HG03039 (cell line): ENCODE data around the gene CHST11.
"Not testable (repeated sequence)": the region's sequence is repeated elsewhere in the genome, so short reads cannot be mapped to it uniquely, and the experiment has no call there.

Experiments used
- ATAC-seq: cut with Tn5 transposase; IDR thresholded peaks from one replicate; pipeline ENCODE4 v1.9.1; 2021; ENCODE audit warnings: mild to moderate bottlenecking, moderate library complexity; ENCODE audit not compliant: unreplicated experiment

CHST11 gene

DNA sequence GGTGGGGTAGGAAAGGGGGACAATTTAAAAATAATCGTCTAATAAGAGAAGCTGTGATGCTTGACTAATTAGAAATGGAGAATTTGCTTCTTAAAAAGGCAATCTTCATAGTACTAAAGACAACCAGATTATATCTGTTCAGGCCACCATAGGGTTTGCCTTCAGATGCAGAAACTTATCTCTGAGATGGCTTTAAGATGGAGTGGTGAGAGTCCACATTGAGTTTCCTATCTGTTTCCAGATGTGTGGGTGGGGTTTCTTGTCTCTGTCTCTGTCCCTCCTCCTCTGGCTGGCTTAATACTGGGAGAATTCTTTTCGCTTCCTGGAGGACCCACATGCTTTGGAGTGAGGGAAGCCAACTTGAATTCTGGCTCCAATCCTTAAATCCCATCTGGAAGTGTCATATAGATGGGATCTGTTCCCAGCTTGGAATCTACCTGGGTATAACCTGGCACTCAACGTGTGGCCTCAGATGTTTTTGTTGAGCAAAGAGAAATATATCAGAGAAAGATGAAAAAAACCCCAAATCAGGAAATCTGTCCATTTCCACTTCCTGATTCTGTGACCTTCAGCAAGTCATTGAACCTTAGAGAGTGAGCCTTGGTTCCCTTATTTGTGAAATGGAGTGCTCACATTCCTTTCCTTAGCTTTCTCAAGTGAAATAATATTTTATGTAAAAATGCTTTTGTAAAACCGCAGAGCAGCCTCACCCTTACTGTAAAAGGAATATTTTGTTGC, 66.4 kb downstream of the CHST11 start:
- ATAC-seq: no peak

DNA sequence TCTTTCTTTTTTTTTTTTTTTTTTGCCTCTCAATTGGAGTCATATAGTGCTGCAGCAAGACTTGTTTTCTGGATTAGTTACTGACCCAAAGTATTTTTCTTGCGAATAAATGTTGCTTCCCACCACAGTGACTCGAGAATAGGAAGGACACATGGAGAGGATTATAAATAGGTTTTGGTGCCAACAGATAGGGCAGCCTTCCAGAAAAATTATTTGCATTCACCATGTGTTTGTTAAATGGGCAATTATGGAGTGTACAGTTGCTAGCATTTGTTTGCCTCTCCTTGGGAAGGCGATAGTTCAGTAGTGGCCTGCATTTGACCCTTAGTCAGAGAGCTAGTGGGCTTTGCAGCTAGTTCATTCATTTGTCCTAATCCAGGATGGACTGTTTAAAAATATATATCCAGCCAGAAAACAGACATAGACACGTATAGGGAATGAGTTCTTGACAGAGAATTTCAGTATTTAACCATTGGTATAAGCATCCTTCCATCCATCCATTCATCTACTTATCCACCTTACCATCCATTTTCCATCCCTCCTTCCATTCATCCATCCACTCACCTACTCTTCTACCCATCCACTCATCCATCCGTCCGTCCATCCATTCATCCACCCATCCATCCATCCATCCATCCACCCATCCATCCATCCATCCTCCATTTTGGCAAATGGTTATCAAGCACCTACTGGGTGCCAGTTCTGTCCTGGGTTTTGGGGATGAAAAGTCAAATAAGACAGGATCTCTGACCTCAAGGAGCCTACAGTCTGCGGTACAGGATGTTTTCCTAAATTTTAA, 67.5 kb downstream of the CHST11 start:
- no peak for ATAC-seq

DNA sequence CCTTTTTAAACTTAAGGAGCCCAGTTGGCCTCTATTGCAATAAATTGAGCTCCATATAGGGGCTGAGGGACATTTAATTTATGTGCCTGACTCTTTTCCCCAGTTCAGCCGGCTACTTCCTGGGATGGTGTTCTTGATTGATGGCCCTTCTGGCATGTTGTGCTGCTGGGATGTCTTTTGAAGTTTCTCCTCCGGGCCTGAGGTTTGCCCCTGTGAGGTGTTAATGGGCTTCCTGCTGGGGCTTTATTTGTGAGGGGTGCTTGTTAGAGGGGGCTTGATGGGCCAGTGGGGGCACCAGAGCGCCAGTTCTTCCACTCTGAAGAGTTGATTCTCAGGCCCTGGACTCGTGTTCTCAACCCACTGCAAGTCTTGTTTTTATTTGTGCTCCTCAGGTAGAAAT, 69.6 kb downstream of the CHST11 start:
- ATAC-seq: no peak

DNA sequence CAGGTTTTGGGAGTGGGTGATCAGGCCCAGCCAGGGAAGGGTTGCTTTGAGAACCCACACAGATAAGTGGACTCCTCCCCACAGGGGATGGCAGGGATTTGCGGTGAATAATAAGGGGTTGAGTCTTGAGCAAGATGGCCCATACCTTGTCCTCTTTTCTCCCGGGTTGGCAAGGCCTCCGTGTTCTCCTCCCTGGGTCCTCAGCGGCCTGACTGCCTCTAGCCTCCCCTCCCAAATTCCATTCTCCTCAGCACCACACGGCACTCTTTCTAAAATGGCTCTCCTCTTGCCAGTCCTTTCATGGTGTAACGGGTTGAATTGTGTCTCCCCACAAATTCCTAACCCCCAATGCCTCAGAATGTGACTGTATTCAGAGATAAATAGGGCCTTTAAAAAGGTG, 70.0 kb downstream of the CHST11 start:
- no peak for ATAC-seq

DNA sequence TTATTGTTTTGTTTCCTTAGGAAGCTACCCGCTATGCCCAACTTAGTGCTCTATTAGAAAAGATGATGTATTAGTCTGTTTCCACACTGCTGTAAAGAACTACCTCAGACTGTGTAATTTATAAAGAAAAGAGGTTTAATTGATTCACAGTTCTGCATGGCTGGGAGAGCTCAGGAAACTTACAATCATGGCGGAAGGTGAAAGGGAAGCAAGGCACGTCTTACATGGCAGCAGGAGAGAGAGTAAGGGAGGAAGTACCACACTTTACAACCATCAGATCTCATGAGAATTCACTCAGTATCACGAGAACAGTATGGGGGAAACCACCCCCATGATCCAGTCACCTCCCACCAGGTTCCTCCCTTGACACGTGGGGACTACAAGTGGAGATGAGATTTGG, 70.9 kb downstream of the CHST11 start:
- not testable (repeated sequence) for ATAC-seq

DNA sequence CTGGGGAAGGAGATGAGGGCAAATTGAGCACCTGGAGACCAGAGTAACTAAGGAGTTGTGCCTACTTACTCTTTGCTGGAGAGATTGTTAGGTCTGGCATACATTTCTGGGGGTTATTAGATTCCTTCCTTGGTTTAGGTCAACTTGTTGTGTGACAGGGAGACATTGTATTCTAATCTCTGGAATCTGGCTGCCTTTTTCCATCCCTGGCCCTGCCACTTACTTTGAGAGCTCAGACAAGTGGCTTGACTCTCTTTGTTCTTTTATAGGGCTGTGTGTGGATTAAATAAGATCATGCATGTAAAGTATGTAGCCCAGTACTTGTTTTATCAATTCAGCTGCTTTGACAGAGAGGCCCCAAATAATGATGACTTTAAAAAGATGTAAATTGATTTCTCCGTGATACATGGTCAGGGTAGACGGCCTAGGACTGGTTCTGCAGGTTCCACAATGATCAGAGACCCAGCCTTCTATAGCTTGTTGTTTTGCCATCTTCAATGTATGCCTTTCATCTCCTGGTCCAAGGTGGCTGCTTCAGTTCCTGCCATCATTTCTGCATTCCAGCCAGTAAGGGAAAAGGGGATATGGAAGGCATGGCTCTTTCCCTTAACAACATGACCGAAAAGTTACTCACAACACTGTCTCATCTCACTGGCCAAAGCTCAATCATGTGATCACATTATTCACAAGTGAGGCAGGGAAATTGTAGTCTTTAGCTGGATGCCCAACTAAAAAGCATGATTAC, 72.6 kb downstream of the CHST11 start:
- ATAC-seq: no peak

DNA sequence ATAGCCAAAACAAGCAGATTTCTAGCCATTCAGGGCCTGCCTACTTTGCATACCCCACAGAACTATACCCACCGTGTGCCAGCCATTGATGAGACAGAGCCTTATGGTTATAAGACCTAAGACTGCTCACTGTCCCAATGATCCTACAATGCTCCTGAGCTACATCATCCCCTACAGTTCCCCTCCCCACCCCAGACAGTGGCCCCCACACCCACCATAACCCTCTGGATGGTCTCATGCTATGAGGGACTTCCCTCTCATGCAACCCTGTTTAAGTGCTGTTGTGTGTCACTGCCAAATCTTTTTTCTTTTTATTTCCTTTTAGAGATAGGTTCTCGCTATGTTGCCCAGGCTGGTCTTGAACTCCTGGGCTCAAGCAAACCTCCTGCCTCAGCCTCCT, 75.9 kb downstream of the CHST11 start:
- ATAC-seq: no peak

DNA sequence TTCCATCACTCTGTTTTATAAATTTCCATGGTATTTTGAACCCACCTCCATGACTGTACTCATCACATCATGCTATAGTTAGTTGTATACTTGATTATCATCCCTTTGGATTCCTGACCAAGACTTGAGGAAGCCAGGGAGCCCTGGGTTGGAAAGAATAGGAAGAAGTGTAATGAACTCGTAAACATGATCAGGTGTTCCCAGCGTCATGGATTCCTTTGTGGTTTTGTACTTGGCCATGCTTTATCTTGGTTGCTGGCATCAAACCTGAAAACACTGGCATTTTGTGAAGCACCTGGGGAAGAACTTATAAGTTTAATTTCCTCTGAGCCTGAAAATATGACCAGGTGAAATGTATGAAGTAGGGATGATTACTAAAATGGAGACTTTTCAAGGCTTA, 76.4 kb downstream of the CHST11 start:
- ATAC-seq: no peak

DNA sequence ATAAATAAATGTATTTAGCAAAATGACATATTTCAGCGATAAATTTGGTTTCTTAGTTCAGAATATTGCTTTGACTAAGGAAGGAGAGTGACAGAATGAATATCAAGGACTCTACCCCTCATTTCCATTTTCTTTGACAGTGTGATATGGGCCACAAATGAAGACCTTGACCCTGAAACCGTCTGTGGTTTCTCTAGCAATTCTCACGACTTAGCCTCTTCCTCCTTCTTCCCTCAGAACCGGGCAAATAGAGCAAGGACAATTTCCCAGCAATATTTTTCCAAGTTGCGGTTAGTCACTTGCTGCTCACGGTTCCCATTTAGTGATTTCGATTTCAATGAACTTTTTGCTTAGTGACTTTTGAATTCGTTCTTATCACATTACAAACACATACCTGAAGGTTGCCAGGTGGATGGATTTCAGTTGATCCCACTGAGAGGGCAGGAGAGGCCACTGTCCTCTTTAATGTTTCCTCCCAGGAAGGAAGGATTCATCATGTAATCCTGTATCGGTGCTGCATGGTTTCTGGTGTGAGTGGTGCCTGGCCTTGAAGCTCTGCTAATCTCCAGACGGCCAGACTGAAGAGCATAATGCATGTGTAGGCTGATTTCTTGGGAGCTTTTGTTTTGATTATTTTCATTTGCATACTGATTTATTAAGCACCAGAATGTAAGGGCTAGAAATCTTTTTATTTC, 77.6 kb downstream of the CHST11 start:
- ATAC-seq: no peak

DNA sequence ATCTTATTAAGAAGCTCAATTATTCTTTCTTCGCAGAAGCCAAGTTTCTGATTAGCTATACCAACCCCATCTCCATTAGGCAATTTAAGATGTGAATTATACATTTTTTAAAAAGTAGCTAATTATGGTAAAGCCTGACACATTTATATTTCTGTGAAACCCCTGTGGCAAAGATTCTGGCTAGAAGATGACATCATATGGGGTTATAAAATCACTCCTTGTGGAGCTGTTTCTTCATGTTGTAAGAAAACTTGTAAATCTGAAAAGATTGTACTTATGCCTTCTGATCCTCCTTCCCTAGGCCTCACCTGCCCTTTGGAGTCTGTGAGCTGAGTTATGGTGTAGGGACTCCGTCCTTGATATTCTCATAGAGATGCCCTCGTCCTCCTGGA, 78.1 kb downstream of the CHST11 start:
- no peak for ATAC-seq

DNA sequence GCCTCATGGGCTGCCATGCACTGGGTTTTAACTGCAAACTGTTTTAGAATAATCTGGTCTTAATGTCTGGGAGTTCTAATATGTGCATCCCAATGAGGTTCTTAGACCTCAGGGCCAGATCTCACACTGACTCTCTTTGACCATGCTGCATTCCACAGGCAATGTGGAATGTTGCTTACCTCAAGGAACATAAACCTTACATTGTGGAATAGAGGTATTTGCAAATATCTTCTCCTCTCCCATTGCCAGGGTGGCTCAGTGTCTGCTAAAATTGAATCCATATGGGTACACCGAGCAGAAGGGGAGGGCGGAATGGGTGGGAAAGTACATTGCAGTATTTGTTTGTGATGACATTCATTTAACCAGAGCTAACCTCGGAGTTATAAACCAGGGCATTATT, 78.6 kb downstream of the CHST11 start:
- ATAC-seq: no peak

DNA sequence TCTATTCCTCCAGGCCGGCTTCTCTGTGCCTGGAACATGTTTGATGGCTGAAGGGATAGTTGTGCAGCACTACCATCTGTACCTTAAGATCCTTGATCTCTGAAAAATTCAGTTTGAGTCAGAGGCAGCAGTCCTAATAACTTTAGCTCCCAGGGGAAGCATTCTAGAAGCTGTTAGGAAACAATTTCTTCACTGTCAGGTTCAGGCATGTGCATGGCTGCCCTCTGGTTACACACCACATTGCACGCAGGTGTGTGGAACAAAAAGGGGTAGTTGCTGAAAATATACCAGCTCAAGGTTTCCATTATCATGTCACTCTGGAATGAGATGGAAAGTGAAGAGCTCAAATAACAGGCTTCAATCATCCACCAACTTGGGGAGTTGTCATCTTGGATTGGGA, 80.1 kb downstream of the CHST11 start:
- no peak for ATAC-seq

DNA sequence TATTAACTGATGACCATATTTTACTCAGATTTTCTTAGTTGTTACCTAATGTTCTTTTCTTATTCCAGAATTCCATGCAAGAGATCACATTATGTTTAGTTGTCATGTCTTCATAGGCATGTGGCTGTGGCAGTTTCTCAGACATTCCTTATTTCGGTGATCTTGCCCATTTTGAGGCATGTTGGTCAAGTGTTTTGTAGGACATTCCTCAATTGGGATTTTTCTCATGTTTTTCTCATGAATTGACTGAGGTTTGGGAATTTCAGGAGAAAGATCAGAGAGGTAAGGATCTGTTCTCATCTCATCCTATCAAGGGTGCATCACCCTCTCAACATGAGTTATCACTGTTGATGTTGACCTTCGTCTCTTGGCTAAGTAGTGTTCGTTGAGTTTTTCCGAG, 81.3 kb downstream of the CHST11 start:
- no peak for ATAC-seq

DNA sequence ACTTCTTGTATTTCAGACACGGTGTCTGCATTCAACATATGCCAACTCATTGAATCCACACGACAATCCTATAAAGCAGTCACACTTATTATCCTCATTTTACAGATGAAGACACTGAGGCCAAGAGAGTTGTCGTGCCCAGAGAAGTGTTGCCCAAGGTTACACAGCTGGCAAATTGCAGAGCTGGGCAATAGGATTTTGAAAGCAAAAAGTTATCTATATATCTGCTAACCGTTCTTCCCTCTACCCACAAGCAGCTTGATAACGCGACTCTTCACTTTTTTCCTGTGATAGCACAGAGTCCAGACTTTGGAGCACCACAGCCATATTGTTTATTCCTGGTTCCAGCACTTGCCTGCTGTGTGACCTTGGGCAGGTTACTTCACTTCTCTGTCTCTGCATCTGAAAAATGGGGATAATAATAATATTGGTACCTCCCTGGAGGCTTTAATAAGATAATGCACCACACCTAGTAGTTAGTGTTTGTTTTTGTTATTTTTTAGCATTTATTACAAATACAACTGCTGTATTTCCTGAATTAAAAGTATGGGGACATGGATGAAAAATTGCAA, 82.2 kb downstream of the CHST11 start:
- ATAC-seq: no peak

DNA sequence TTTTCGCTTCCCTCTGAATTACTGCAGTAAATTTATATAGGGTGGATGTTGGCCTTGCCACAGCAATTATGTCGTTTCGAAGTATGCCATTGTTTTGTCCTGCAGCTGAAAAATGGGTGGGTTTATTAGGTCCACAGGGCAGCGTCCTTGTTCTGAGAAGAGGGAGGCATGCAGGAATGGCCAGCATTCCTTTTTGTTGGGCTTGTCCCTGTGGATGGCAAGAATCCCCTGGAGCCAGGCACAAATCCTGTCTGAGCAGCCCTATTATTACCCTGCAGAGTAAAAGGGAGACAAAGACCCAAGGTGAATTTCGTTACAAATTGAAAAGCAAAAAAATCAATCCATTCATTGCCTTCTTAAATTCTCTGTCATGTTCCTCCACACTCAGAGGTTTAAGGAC, 88.1 kb downstream of the CHST11 start:
- ATAC-seq: no peak

DNA sequence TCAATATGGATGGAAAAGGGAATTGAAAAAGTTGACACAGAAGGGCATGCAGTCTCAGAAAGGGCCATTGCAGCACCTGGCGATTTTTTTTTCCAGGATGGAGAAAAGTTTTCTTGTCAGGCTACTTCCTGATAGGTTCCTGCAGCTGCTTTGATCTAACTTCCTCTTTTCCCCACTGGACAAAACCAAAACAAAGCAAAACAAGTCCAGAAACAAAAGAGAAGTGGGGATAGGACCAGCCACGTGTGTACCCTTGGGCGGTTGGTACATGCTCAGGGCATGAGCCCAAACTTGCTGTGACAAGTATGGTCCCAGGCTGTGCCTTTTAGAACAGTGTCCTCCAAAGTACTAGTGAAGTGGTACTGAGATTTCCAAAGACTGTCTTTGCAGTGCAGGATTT, 89.8 kb downstream of the CHST11 start:
- ATAC-seq: no peak

DNA sequence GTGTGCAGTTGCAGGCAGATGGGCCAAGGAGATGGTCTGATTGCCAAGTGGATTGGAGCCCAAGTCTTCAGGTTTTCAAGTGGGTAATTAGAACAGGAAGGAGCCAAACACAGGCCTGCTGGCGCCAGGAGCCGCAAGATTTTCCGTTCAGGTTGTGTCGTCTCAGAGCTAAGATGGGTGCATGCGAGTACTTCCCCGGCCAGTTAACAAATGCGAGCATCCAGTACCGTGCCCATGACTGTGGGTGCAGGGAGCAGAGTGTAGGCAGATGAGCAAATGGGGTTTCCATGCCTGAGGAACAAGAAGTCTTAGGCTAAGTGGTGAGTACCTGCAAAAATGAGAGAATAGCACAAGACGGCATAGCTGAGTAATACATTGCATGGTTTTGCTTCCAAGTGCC, 90.5 kb downstream of the CHST11 start:
- ATAC-seq: no peak

DNA sequence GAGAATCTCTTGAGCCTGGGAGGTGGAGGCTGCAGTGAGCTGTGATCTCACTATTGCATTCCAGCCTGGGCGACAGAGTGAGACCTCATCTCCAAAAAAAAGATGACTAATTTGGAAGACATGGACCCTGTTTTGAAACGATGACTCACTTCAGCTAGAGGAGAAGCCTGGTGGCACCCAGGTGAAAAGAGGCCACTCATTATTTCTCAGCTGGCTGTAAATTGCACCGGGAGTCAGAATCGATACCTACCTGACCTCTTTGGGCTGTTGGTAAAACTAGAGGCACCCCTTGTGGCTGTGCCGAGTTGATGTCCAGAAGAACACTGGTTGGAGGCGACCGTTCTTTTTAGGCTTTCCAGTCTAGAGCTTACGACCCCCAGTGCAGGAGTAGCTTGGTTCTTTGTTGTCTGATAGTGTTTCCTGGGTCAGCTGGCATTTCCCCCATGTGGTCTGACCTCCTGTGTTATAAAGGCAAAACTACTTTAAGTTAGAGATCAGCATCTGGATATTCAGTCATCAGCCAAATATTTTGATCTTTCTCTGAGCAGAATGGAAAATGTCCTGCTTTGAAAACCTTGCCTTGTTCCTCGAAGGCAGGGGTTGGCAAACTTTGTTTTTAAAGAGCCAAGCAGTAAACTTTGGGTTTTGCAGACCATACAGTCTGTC, 93.2 kb downstream of the CHST11 start:
- ATAC-seq: no peak

DNA sequence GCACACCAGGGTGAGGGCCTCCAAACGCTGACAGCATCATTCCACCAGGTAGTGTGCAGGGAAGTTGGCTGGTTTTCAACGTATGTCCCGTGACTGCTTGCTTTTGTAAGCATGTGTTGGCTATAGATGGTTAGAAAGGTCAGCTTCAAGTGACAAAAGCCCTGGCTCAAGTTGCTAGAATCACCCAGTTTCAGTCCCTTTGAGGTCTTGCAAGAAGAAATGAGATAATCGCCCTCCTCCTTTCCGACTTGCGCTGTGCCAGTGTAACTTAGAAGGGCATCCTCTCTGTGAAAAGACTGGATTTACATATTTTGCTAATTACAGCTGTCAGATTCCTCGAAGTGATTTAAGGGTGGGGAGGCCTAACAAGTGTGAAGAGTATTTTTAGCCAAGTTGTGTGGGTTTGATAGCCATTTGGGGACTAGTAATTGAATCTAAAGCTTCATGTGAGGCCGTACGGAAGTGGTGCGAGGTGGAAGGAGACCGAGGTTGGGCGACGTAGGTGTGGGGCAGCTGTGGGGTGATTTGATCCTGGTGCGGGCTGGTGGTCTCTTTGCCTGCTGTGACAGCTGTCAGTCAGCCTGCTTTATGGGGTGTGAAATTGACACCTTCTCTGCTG, 94.7 kb downstream of the CHST11 start:
- ATAC-seq: no peak

DNA sequence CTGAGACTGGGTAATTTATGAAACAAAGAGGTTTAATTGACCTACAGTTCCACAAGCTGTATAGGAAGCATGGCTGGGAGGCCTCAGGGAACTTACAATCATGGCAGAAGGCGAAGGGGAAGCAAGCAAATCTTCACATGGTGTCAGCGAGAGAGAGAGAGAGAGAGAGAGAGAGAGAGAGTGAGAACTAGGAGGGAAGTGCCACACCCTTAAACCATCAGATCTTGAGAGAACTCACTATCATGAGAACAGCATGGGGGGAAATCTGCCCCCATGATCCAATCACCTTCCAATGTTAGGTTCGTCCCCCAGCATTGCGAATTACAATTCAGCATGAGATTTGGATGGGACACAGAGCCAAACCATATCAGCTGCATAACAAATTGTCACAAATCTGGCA, 96.7 kb downstream of the CHST11 start:
- ATAC-seq: no peak
